IPS-20b (cell line): Measurements from ENCODE around the gene SEPTIN5.
"Not testable (repeated sequence)": the region's sequence is repeated elsewhere in the genome, so short reads cannot be mapped to it uniquely, and the experiment has no call there.

Experiments
- H3K27ac ChIP-seq: one replicate; pipeline ENCODE4 v1.5.1; 2013; ENCODE audit warnings: low read length
- H3K27me3 ChIP-seq: 2 replicates; pipeline ENCODE4 v1.6.1; 2013; ENCODE audit warnings: mild to moderate bottlenecking, low read length, inconsistent platforms; ENCODE audit not compliant: insufficient read depth
- H3K36me3 ChIP-seq: 2 replicates; pipeline ENCODE4 v1.6.1; 2013; ENCODE audit warnings: low read depth, mild to moderate bottlenecking, inconsistent platforms, low read length, moderate library complexity; ENCODE audit not compliant: insufficient read depth
- H3K4me1 ChIP-seq: 2 replicates; pipeline ENCODE4 v1.6.1; 2013; ENCODE audit warnings: mild to moderate bottlenecking, control low read depth, inconsistent platforms, low read length, moderate library complexity; ENCODE audit not compliant: insufficient read depth
- H3K4me3 ChIP-seq: 2 replicates; pipeline ENCODE4 v1.5.1; 2013; ENCODE audit warnings: mild to moderate bottlenecking, low read length, inconsistent platforms
- H3K9ac ChIP-seq: 2 replicates; pipeline ENCODE4 v1.6.1; 2013; ENCODE audit warnings: low read depth, mild to moderate bottlenecking, inconsistent platforms, low read length, moderate library complexity
- H3K9me3 ChIP-seq: 2 replicates; pipeline ENCODE4 v1.6.1; 2013; ENCODE audit warnings: mild to moderate bottlenecking, low read depth, low read length, inconsistent platforms; ENCODE audit not compliant: insufficient read depth

Gene SEPTIN5

DNA sequence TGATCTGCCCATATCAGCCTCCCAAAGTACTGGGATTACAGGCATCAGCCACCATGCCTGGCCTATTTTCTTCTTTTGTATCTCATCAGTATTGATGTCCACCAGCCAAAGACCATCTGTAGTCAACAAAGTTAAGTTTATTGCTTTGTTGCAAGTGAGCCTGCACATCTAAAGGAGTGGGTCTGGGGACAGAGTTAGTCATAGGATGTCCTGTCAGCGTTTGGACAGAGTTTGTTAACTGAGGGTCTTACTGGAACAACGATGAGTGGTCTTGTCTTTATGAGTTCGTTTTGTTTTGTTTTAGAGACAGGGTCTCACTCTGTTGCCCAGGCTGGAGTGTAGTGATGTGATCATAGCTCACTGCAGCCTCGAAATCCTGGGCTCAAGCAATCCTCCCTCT lies 40.6 kb upstream of the SEPTIN5 start:
- Histone ChIP-seq H3K27me3 (no peaks in the 10 kb centered on the region; the same call in 1 of the 2 replicates), H3K27ac (no peak overlapping the region), H3K4me1 (no peaks in the 10 kb centered on the region), H3K36me3 (no peaks in the 10 kb centered on the region), H3K9me3 (no peaks in the 10 kb centered on the region; the same call in 1 of the 2 replicates), H3K4me3 (no peak overlapping the region), H3K9ac (no peak overlapping the region)

DNA sequence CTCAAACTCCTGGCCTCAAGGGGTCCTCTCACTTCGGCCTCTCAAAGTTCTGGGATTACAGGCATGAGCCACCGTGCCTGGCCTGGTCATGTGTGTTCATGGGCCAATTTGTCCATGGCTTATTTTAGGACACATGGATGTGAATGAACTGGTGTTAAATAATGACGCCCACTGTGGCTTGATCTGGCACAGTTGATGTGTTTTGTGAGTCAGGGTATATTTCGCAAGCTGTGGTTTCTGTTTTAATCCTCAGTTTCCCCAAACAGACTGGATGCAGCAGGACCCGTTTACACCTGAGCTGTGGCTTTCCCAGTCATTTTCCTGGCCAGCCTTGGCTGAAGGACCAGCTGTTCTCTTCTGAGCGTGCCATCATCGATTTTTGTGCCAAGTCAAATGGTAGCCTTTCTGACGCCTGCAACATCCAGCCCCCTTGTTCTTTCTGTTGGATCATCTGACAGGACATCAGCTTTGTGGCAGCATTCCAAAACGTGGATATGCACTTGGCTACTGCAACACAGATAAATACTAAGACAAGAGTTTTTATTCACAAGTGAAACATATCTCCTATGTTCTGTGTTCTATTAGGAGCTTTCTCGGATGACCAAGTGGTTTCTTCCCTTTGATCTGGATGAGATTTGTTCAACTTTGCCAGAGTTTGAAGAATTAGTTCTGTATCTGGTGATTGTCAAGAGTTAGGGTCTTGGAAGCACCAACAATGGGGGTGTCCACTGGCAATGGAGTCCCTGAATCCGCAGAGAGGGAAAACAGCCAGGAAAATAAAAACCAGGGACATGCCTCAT lies 40.0 kb upstream of the SEPTIN5 start:
- no peak overlapping the region for H3K9ac ChIP-seq
- H3K27ac ChIP-seq: no peak overlapping the region
- H3K27me3 ChIP-seq: peaks cover 6% of the 10 kb centered on the region; the same call in 1 of the 2 replicates
- no peaks in the 10 kb centered on the region for H3K36me3 ChIP-seq
- no peaks in the 10 kb centered on the region; the same call in 1 of the 2 replicates for H3K9me3 ChIP-seq
- H3K4me3 ChIP-seq: no peak overlapping the region
- H3K4me1 ChIP-seq: no peaks in the 10 kb centered on the region

DNA sequence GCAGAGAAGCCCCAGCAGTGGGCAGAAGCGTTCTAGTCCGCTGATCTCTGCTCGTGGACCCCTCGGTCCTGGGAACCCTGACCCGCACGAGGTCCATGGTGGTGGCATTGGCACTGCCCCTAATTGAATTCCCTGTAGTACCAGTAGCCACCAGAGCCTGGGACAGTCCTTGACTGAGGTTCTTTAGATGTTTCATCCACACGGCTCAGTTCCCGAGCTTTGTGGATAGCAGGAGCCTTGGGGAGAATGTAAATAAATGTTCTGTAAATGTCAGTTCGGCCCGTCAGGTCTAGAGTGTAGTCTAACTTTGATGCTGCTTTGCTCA lies 39.4 kb upstream of the SEPTIN5 start:
- H3K9ac ChIP-seq: no peak overlapping the region
- H3K4me3 ChIP-seq: no peak overlapping the region
- H3K9me3 ChIP-seq: no peaks in the 10 kb centered on the region; the same call in 1 of the 2 replicates
- no peaks in the 10 kb centered on the region for H3K4me1 ChIP-seq
- H3K27ac ChIP-seq: no peak overlapping the region
- peaks cover 6% of the 10 kb centered on the region for H3K27me3 ChIP-seq
- H3K36me3 ChIP-seq: no peaks in the 10 kb centered on the region

DNA sequence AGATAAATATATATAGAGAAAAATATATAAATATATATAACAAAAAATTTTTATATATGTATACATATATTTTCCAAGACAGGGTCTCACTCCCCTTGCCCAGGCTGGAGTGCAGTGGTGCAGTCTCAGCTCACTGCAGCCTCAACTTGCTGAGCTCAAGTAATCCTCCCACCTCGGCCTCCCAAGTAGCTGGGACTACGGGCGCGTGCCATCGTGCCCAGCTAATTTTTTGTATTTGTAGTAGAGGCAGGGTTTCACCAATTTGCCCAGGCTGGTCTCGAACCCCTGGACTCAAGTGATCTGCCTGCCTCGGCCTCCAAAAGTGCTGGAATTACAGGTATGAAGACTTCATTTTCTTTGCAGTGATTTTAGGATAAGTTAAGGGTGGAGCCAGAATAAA lies 38.9 kb upstream of the SEPTIN5 start:
- Histone ChIP-seq H3K9me3 (no peaks in the 10 kb centered on the region; the same call in 1 of the 2 replicates), H3K36me3 (no peaks in the 10 kb centered on the region), H3K4me3 (no peak overlapping the region), H3K4me1 (no peaks in the 10 kb centered on the region), H3K27ac (no peak overlapping the region), H3K9ac (no peak overlapping the region), H3K27me3 (peaks cover 6% of the 10 kb centered on the region)

DNA sequence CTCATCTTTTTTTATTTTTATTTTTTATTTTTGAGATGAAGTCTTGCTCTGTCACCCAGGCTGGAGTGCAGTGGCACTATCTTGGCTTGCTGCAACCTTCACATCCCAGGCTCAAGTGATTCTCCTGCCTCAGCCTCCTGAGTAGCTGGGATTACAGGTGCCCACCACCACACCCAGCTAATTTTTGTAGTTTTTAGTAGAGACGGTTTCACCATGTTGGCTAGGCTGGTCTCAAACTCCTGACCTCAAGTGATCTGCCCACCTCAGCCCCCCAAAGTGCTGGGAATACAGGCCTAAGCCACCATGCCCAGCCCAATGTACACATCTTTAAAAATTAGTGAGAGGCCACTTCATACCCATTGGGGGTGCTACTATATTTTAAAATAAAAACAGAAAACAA lies 37.9 kb upstream of the SEPTIN5 start:
- not testable (repeated sequence) for H3K36me3 ChIP-seq, H3K4me1 ChIP-seq, H3K27ac ChIP-seq, H3K27me3 ChIP-seq, H3K9ac ChIP-seq, H3K9me3 ChIP-seq, H3K4me3 ChIP-seq

DNA sequence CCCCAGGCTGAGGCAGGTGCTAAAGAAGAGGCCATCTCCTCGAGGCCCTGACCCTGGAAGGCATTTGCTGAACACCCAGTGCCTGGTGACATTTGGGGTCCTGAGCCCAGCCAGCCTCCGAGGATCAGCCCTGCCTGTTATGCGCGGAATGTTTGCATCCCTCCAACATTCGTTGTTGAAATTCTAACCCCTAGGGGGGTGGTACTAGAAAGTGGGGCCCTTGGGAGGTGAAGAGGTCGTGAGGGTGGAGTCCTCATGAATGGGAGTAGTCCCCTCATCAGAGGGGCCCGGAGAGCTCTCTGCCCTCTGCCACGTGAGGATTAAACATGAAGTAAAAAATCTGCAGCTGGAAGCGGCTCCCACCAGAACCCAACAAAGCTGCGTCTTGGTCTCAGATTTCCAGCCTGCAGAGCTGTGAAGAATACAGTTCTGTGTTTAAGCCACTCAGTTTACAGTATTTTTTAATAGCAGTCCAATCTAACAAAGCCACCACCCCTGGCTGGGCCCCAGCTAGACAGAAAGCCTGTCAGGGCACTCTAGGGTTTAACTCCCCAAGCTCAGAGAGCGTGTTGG lies 35.3 kb upstream of the SEPTIN5 start:
- Histone ChIP-seq H3K4me3 (no peak overlapping the region), H3K27me3 (peaks cover 6% of the 10 kb centered on the region), H3K27ac (no peak overlapping the region), H3K9ac (no peak overlapping the region), H3K4me1 (no peaks in the 10 kb centered on the region), H3K36me3 (no peaks in the 10 kb centered on the region), H3K9me3 (no peaks in the 10 kb centered on the region)

DNA sequence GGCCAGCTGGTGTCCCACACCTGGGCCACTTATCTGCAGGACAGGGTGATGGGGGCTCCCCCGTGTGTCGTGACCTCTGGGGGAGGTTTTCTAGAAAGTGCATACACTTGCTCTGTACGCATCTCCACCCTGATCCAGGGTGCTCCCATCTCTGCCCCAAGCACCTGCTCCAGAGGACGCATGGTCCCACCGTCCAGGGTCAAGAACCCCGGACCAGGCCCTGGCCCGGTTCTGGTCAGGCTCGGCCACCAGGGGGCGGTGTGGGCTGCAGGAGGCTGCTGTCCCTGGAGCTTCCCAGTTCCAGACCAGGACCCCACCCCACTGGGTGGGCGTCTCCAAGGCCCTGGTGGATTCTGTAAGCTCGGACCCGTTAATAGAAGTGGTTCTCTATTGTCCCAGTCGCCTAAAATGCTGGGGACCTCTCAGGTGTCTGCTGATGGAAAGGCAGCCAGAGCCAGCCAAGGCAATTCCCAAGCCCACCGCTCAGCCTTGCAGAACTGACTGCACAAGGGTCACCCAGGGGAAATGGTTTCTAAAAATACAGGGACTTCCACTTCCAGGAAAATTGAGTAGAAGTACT lies 34.7 kb upstream of the SEPTIN5 start:
- Histone ChIP-seq H3K27me3 (peaks cover 6% of the 10 kb centered on the region), H3K36me3 (no peaks in the 10 kb centered on the region), H3K9me3 (no peaks in the 10 kb centered on the region), H3K4me3 (no peak overlapping the region), H3K4me1 (no peaks in the 10 kb centered on the region), H3K9ac (no peak overlapping the region), H3K27ac (no peak overlapping the region)

DNA sequence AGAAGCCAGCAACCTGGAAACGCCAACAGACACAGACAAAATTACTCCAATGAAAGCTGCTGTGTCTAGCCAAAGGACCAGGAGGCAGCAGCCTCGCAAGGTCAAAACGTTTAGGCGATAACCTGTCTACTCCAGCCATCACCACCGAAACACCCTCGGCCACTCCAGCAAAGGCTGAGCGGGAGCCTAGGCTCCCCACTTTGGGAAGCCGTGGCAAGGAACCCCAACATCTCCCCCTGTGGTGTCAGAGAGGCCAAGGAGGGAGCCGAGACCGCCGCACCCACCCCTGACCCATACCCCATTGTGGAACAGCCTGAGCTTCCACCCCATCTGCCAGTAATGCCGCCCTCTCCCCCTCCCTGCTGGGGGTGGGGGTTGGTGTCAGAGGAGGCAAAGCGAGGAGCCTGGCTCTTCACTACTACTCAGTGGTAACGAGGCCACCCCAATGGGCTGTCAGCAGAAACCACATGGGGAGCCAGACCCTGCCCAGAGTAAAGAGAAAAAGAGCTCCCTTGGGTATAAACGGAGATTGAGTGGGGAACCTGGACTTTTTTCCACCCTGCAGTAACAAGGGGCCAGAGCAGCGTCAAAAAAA lies 33.9 kb upstream of the SEPTIN5 start:
- Histone ChIP-seq H3K27me3 (peaks cover 6% of the 10 kb centered on the region; the same call in 1 of the 2 replicates), H3K27ac (no peak overlapping the region), H3K9ac (no peak overlapping the region), H3K4me3 (no peak overlapping the region), H3K4me1 (no peaks in the 10 kb centered on the region), H3K9me3 (no peaks in the 10 kb centered on the region), H3K36me3 (no peaks in the 10 kb centered on the region)

DNA sequence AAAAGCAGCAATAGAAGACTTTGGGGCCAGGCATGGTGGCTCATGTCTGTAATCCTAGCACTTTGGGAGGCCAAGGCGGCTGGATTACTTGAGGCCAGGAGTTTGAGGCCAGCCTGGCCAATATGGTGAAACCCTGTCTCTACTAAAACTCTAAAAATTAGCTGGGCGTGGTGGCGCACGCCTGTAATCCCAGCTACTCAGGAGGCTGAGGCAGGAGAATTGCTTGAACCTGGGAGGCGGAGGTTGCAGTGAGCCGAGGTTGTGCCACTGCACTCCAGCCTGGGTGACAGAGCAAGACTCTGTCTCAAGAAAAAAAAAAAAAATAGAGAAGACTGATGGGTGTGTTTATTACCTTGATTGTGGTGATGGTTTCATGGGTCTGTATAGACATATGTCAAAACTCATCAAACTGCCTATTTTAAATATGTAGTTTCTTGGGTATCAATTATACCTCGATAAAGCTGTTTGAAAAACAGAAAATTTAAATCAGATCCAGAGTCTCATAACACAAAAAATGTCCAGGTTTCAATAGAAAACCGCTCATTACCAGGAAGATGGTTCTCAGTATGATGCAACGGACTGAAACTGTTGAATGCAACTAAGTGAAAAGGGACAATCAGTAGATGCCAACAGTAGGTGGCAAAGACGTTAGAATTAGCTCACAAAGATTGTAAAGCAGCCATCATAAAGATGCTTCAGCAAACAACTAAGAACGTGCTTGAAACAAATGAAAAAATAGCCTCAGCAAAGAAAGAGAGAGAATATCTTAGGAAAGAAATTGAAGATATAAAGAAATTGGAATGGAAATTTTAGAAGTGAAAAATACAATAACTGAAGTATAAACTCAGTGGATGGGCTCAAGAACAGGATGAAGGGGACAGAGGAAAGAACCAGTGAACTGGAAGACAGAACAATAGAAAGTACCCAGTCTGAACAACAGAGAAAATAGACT lies 33.1 kb upstream of the SEPTIN5 start:
- no peak overlapping the region for H3K27ac ChIP-seq
- no peaks in the 10 kb centered on the region for H3K4me1 ChIP-seq
- no peaks in the 10 kb centered on the region for H3K9me3 ChIP-seq
- no peak overlapping the region for H3K9ac ChIP-seq
- peaks cover 6% of the 10 kb centered on the region; the same call in 1 of the 2 replicates for H3K27me3 ChIP-seq
- no peak overlapping the region for H3K4me3 ChIP-seq
- H3K36me3 ChIP-seq: no peaks in the 10 kb centered on the region

DNA sequence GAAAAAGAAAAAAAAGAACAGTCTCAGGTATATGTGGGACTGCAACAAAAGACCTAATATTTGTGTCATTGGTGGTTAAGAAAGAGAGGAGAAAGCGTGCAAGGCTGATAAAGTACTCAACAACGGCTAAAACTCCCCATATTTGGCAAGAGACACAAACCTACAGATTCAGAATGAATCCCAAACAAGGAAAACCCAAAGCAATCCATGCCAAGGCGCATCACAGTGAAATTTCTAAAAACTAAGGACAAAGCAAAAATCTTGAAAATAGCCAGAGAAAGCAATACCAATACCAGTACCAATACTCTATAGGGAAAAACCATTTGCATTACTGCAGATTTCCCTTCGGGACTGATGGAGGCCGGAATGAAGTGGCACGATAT lies 32.4 kb upstream of the SEPTIN5 start:
- Histone ChIP-seq H3K27ac (no peak overlapping the region), H3K36me3 (no peaks in the 10 kb centered on the region), H3K9ac (no peak overlapping the region), H3K4me3 (no peak overlapping the region), H3K27me3 (peaks cover 6% of the 10 kb centered on the region; the same call in 1 of the 2 replicates), H3K9me3 (no peaks in the 10 kb centered on the region), H3K4me1 (no peaks in the 10 kb centered on the region)

DNA sequence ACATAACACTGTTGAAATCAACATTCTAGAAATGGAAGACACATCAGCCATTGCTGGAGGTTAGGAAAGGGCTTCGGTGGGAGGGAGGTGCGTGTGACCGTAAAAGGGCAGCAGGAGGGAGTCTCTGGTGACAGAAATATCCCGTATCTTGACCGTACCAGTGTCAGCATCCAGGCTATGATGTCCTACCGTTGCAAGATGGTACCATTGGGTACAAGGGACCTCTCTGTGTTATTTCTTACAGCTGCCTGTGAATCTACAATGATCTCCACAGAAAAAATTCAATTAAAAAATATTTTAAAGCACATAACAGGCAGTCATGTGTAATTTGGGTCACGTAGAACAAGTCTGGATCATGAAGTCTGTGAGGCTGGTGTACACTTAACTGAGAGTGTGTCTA lies 27.4 kb upstream of the SEPTIN5 start:
- no peak overlapping the region for H3K4me3 ChIP-seq
- H3K36me3 ChIP-seq: no peaks in the 10 kb centered on the region
- H3K27me3 ChIP-seq: no peaks in the 10 kb centered on the region
- no peak overlapping the region for H3K27ac ChIP-seq
- H3K9me3 ChIP-seq: no peaks in the 10 kb centered on the region
- no peak overlapping the region for H3K9ac ChIP-seq
- H3K4me1 ChIP-seq: peaks cover 10% of the 10 kb centered on the region; the same call in 1 of the 2 replicates
